Peyer's patch (tissue), 4 donors: ENCODE results near the gene KCNIP3.

Experiments
- POLR2A ChIP-seq, 2 donors: fragments of 450-650 bp; IDR thresholded peaks; one replicate each; pipeline ENCODE4 v1.5.1; 2017; ENCODE audit warnings: antibody characterized with exemption in 2 of 2, mild to moderate bottlenecking in 2 of 2, moderate library complexity in 2 of 2
- TF ChIP-seq, protein P1 (sequence below), 6 experiments: fragments of 450-650 bp in 4 of 6; fragments of 200-600 bp in 2 of 6; sonication (generic) in 1 of 6; IDR thresholded peaks; one replicate each; pipeline ENCODE4 v1.5.1; 2017 to 2019; ENCODE audit warnings: antibody characterized with exemption in 6 of 6, mild to moderate bottlenecking in 3 of 6, moderate library complexity in 1 of 6

DNA sequence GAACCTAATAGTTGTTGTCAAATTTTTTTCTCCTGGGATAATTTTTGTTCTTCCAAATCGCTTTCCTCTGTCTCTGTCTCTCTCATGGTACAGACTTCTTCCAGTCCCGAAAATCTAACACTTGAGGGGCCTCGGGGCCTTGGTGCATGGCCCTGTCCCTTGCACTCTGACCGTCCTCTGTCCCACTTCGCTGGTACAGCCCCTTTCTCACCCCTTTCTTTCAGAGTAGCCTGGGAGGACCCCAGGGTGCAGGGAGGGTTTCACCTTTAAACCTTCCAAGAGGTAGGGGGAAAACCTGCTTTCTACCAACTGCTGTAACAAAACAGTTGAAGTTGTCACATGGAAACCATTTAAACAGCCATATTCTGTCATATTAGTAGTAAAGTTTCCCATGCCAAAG lies 83.1 kb downstream of the KCNIP3 start:
- TF ChIP-seq, protein P1, sequence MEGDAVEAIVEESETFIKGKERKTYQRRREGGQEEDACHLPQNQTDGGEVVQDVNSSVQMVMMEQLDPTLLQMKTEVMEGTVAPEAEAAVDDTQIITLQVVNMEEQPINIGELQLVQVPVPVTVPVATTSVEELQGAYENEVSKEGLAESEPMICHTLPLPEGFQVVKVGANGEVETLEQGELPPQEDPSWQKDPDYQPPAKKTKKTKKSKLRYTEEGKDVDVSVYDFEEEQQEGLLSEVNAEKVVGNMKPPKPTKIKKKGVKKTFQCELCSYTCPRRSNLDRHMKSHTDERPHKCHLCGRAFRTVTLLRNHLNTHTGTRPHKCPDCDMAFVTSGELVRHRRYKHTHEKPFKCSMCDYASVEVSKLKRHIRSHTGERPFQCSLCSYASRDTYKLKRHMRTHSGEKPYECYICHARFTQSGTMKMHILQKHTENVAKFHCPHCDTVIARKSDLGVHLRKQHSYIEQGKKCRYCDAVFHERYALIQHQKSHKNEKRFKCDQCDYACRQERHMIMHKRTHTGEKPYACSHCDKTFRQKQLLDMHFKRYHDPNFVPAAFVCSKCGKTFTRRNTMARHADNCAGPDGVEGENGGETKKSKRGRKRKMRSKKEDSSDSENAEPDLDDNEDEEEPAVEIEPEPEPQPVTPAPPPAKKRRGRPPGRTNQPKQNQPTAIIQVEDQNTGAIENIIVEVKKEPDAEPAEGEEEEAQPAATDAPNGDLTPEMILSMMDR (IDR thresholded peaks at IDR 0.05) = no peak
- no peak for TF ChIP-seq POLR2A (IDR thresholded peaks at IDR 0.05)
